WI38 (cell line): ENCODE measurements around the gene SNRNP40.
A peak's percentile ranks its signal among the peaks of the same experiment; 100 is the strongest.
"Not testable (repeated sequence)": the region's sequence is repeated elsewhere in the genome, so short reads cannot be mapped to it uniquely, and the experiment has no call there.

Source experiments
- H3K4me3 ChIP-seq: 2 replicates; pipeline ENCODE4 v1.5.1; 2011; ENCODE audit warnings: low read depth, mild to moderate bottlenecking, control low read depth, low read length
- TF ChIP-seq, protein P1 (sequence below): IDR thresholded peaks from 2 replicates; pipeline ENCODE4 v1.5.1; 2012; ENCODE audit warnings: low read depth, mild to moderate bottlenecking, control low read depth, low read length

SNRNP40 gene

DNA sequence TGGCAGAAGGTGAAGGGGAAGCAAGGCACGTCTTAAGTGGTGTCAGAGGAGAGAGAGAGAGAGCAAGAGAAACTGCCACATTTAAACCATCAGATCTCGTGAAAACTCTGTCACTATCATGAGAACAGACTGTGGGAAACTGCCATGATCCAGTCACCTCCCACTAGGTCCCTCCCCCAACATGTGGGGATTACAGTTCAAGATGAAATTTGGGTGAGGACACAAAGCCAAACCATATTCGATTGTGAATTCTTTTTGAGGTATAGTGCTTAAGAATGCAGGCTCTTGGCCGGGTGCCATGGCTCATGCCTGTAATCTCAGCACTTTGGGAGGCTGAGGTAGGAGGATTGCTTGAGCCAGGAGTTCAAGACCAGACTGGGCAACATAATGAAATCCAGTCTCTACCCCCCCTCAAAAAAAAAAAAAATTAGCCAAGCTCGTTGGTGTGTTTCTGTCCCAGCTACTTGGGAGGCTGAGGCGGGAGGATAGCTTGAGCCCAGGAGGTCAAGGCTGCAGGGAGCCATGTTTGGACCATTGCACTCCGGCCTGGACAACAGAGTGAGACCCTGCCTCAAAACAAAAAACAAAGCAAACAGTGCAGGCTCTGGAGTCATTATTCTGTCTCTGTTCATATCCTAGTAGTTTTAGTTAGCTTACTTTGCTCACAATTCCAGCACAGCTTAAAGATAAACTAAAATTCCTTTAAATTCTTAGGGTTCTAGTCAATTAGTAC is 6.3 kb upstream of the SNRNP40 start:
- no peak overlapping the region for H3K4me3 ChIP-seq
- TF ChIP-seq, protein P1, sequence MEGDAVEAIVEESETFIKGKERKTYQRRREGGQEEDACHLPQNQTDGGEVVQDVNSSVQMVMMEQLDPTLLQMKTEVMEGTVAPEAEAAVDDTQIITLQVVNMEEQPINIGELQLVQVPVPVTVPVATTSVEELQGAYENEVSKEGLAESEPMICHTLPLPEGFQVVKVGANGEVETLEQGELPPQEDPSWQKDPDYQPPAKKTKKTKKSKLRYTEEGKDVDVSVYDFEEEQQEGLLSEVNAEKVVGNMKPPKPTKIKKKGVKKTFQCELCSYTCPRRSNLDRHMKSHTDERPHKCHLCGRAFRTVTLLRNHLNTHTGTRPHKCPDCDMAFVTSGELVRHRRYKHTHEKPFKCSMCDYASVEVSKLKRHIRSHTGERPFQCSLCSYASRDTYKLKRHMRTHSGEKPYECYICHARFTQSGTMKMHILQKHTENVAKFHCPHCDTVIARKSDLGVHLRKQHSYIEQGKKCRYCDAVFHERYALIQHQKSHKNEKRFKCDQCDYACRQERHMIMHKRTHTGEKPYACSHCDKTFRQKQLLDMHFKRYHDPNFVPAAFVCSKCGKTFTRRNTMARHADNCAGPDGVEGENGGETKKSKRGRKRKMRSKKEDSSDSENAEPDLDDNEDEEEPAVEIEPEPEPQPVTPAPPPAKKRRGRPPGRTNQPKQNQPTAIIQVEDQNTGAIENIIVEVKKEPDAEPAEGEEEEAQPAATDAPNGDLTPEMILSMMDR = no peak

GRCh38 chr1:31300193-31300592 is 3.6 kb upstream of the SNRNP40 start:
- TF ChIP-seq, protein P1 = no peak
- no peak overlapping the region for H3K4me3 ChIP-seq

- H3K4me3 ChIP-seq = no peak overlapping the region
- TF ChIP-seq, protein P1 = no peak
Observed at GRCh38 chr1:31299365-31299764, 2.8 kb upstream of the SNRNP40 start.

GRCh38 chr1:31297277-31298247 is 974 bp upstream of the SNRNP40 start:
- TF ChIP-seq, protein P1 = no peak
- H3K4me3 ChIP-seq = peak overlapping the region; percentile 97

- H3K4me3 ChIP-seq = peak overlapping the region; percentile 97
- TF ChIP-seq, protein P1 = no peak
Observed at GRCh38 chr1:31295874-31296485, 608 bp downstream of the SNRNP40 start.

- TF ChIP-seq, protein P1 = no peak
- H3K4me3 ChIP-seq = no peak overlapping the region
Observed at GRCh38 chr1:31289021-31289420, 7.6 kb downstream of the SNRNP40 start.

- not testable (repeated sequence) for H3K4me3 ChIP-seq
Observed at GRCh38 chr1:31287791-31288190, 8.8 kb downstream of the SNRNP40 start.

DNA sequence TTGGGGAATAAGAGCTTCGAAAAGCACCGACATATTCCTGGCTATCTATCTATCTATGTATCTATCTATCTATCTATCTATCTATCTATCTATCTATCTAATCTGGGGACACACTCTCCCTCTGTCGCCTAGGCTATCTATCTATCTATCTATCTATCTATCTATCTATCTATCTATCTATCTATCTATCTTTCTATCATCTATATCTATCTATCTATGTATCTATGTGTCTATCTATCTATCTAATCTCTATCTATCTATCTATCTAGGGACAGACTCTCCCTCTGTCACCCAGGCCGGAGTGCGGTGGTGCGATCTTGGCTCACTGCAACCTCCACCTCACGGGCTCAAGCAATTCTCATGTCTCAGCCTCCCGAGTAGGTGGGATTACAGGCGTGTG is 14.2 kb downstream of the SNRNP40 start:
- H3K4me3 ChIP-seq = not testable (repeated sequence)
